Activated effector memory CD4-positive, alpha-beta T cell treated with Interleukin-2 at 50 U/mL for 16 hours (primary cell): ENCODE results near the gene MYRF.

Experiments used
- DNase-seq: peaks from one replicate; pipeline ENCODE4 v3.0.0-alpha.2; 2020

MYRF gene

DNA sequence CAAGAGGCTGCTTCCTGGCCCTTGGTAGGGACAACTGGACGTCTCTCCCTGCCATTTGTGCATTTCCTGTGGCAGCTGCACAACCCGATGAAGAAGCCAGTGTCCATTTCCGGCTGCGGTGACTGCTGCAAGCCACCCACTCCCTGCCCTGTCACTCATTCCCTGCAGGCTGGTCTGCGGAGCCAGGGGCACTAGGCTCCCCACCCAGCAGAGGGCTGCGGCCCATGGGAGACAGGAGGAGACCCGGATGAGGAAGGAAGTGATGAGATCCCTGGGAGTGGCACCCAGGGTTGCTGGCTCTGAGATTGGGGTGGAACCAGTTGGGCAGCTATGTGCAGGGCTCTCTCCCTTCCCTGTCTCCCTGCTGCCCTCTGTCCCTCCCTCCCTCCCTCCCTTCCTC is 10.0 kb upstream of the MYRF start:
- DNase-seq, result no peak

- no peak for DNase-seq
Observed at GRCh38 chr11:61743486-61744095, 8.8 kb upstream of the MYRF start.

DNA sequence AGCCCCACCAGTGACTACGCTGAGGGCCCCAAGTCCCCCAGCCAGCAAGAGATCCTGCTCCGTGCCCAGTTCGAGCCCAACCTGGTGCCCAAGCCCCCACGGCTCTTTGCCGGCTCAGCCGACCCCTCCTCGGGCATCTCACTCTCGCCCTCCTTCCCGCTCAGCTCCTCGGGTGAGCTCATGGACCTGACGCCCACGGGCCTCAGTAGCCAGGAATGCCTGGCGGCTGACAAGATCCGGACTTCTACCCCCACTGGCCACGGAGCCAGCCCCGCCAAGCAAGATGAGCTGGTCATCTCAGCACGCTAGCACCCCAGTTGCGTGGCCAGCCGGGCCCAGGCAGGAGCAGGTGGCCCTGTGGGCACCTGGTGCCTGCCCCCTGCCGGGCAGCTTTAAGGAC is 8.3 kb upstream of the MYRF start:
- DNase-seq, result no peak

DNA sequence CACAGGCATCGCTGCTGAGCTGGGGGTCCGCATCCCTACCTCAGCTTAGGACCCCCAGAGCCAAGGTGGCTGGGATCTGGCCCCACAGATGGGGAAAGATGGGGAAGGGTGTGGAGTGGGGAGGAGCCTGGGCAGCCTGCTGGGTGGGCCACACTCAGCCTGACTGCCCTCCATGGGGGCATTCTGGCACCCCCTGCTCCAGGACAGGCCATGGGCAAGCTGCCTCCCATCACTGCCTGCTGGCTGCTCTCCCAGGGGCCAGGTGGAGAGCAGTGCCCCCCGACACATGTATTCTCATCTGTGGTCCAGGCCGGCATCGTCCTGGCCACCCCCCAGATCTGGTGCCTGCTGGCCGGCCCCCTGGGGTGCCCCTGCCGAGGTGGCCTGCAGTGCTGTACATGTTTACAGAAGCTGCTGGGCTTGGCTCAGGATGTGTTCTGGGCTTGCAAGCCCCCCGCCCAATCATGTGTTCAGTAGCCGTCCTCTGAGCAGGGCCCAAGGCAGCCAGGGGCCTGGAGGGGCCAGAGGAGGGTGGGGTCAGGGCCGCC is 7.8 kb upstream of the MYRF start:
- DNase-seq, result no peak

GRCh38 chr11:61745781-61746441 is 6.5 kb upstream of the MYRF start:
- no peak for DNase-seq

DNA sequence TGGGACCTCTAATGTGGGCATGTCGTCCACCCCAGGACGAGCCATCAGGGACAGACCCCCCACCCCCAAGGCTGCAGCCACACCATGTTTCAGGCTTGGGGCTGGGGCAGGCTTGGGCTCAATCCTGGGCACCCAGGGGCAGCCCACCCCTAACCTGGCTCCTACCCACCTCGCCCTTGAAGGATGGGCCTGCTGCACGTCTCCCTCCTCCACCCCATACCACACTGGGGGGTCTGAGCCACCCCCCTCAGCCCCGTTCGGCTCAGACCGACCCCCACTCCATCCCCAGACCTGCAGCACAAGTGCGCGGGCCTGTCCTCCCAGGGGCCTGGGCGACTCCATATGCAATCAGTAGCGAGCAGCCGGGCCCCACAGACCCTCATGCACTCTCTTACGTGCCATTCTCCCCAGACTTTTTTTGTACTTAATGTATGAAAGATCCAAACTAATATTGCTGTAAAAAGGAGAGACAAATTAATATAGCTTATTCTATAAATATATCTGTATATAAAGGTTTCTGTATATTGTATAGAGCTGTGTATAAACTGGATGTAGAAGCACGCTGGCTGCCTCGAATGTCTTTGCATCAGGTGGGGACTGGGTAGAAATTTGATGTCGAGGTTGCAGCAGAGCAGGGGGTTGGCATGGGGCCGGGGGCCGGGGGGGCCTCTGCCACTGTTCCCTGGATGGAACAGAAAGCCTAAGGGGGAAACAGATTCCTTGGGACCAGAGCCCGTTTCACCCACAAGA is 5.8 kb upstream of the MYRF start:
- DNase-seq, result no peak

DNA sequence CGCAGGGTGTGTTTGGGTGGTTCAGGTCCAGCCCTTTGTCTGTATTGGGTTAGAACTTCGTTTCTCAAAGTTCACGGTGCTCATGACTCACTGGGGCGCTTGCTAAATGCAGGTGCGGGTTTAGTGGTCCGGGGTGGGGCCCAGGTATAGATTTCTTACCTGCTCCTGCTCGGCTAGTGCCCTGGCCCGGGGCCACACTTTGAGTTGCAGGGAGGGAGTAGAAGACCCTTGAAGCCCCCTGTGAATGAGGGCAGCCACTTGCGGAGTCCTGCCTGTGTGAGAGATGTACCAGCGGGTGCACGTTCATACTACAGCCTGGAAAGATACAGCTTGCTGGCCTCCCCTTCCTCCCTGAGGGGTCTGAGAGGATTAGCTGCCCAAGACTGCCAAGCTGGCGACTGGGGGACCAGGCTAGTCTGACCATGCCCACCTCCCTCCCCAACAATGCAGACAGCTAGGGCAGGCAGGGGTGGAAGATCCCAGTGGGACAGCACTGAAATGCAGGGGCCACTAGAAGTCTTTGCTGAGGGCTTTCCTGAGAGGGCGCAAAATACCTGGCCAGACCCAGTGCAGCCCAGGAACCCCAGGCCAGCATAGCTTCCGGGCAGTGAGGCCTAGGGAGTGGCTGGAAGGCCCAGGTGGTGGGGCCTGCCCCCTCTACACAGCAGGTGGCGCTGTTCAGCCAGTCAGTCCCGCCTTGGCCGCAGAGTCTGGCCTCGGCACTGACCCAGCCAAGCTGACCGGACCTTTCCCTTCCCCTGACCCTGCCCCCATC is 5.1 kb upstream of the MYRF start:
- peak; percentile 12 for DNase-seq

GRCh38 chr11:61747967-61748285 is 4.5 kb upstream of the MYRF start:
- no peak for DNase-seq

DNA sequence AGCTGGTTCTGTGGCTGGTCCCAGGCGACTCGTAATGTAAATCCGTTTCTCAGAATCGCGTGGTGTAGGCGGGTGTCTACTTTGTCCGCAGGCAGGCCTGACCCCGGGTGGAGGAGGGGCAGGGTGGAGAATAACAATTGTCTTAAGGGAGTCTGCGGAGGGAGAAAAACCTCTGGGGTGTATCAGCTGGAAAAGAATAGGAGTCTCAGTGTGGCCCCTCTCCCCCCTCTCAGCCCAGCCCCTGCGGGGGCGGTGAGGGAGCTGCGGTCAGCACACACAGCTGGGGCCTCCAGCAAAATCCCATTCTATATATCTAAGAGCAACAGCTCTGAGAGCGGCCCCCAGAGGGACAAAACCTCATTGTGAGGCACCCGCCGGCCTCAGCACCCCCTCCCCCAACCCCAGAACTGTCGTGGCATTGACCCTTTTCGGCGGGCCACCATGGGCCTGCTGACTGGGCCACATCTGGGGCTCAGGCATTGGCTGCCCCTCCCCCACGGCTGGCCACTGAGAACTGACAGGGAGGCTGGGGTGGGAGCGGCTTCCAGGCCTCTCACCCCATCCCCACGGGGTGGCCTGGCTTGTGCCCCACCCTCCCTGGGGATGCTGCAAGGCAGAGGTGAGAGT is 2.7 kb upstream of the MYRF start:
- no peak for DNase-seq

GRCh38 chr11:61750631-61751273 is 1.7 kb upstream of the MYRF start:
- no peak for DNase-seq

DNA sequence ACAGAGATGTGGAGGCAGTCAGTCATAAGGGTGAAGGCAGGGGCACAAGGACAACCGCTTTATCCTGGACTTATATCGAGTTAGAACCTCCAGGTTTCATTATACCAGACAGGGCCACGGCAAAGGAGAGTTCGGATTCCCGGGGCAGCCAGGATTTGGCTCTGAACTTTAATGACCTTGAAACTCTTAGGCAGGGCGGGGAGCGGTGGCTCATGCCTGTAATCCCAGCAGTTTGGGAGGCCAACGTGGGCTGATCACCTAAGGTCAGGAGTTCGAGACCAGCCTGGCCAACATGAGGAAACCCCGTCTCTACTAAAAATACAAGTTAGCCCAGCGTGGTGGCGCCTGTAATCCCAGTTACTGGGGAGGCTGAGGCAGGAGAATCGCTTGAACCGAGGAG is 1.1 kb upstream of the MYRF start:
- DNase-seq, result no peak

GRCh38 chr11:61752925-61753521 is 587 bp downstream of the MYRF start:
- no peak for DNase-seq

DNA sequence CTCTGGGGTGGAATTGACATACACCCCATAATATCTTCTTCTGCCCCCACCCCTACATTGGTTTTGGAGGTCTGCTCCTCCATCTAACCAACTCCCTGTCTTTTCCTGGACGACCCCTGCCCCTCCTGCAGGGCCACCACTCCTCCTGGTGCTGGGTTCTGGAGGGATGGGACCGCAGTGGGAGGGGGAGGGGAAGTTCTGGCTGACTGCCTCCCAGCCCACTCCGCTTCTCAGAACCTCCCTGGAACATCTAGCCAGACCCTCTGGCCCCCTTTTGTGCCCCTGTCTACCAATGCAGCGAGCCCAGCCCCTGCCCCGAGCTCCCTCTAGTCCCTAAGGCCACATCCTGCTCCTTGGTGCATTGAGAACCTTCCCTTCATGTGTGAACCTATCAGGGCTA is 1.2 kb downstream of the MYRF start:
- DNase-seq, result no peak

GRCh38 chr11:61754534-61755482 is 2.4 kb downstream of the MYRF start:
- DNase-seq, result no peak

GRCh38 chr11:61756147-61756451 is 3.7 kb downstream of the MYRF start:
- no peak for DNase-seq

- peak; percentile 18 for DNase-seq
Observed at GRCh38 chr11:61756452-61757212, 4.2 kb downstream of the MYRF start.

DNA sequence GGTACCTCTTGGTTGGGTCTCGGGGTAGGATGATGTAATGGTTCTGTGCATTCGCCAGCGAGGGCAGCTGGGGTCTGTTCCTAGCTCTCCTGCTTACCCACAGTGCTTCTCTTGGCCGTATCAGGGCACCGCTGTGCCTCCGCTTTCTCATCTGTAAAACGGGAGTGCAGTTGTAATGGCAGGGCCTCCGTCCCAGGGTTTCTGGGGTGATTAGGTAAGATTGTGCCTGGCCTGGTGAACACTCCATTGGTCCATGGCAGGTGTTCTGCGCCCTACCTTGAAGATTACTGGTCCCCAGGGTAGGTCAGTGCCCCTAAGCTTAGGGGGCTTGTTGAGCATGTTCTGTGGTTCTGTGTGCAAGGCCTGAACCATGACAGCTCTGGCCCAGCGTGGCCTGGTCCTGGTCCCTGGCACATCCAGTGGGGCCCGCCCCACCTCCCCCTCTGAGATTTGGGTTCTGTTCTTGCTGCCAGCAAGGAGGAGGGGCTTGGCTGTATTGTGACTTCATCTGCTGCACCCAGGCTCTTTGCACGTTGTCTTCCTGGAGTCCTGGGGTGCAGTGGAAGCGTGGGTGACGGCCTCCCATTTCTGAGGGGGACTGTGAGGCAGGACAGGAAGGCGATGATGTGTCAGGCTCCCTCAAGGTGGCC is 4.9 kb downstream of the MYRF start:
- DNase-seq, result no peak

GRCh38 chr11:61760946-61761345 is 8.5 kb downstream of the MYRF start:
- no peak for DNase-seq

- no peak for DNase-seq
Observed at GRCh38 chr11:61761440-61762222, 9.2 kb downstream of the MYRF start.
